ENCODE data around the gene IRGQ. TPM values are rescaled to one million over a fixed set of nuclear protein-coding genes. Genes with fewer than 3 reads are reported as not detected.

Gene IRGQ
- polyA plus RNA-seq, 1 donor from 2014 or later: 156 TPM

DNA sequence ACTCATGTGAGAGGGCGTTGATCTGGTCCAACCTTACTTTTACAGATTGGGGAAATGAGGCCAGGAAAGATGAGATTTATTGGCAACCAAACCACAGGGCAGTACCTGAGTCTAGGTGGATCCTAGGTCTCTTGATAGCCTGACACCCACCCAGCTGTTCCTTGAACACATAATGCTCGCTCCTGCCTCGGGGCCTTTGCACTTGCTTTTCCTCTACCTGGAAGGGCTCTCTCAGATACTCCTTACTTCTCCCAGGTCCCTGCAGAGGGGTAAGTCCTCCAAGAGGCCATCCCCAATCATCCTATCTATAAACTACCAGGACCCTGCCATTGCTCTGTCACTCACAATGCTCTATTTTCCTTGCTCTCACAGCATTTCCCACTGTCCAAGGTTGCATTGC, 55.6 kb downstream of the IRGQ start:
- H3K36me3 ChIP-seq (ENCODE audit: insufficient read depth, low read length): peaks cover 12% of the 10 kb centered on the region
- H2AFZ ChIP-seq (ENCODE audit: low read depth, low read length): no peak overlapping the region
- H3K4me2 ChIP-seq (ENCODE audit: low read length): no peak overlapping the region

DNA sequence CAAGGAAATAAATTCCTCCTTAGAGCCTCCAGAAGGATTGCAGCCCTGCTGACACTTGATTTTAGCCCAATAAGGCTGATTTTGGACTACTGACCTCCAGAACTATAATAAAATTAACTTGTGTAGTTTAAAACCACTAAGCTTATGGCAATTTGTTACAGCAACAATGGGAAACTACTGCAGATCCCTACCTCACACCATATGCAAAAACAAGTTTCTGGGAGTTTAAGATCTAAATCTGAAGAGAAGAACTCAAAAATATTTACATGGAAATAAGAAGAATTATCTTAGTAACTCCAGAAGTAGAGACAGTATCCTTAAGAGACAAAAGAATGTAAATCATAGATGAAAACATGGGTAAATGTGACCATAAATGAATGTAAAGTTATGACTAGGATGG, 57.0 kb downstream of the IRGQ start:
- no peaks in the 10 kb centered on the region for H3K27me3 ChIP-seq (ENCODE audit: insufficient read depth, low read depth, low read length)
- no peak overlapping the region for H3K4me2 ChIP-seq (ENCODE audit: low read length)
- H3K27ac ChIP-seq (ENCODE audit: low read length): no peak overlapping the region
- no peaks in the 10 kb centered on the region for H4K20me1 ChIP-seq (ENCODE audit: insufficient read depth)
- peaks cover 12% of the 10 kb centered on the region for H3K36me3 ChIP-seq (ENCODE audit: insufficient read depth, low read length)
- no peaks in the 10 kb centered on the region for H3F3A ChIP-seq (ENCODE audit: insufficient read depth, low read length, poor library complexity, severe bottlenecking)
- peaks cover 4% of the 10 kb centered on the region for H3K9me3 ChIP-seq (ENCODE audit: low read length)
- H3K79me2 ChIP-seq (replicated peaks; ENCODE audit: insufficient read depth, low read length): no peaks in the 10 kb centered on the region
- H2AFZ ChIP-seq (ENCODE audit: low read depth, low read length): no peak overlapping the region
- TF ChIP-seq EP300 (conservative IDR thresholded peaks at IDR 0.05; ENCODE audit: poor library complexity, severe bottlenecking) (no peak), EZH2 (IDR thresholded peaks at IDR 0.05; ENCODE audit: borderline replicate concordance, insufficient read depth, low read length, poor library complexity, severe bottlenecking) (no peak), MXI1 (conservative IDR thresholded peaks at IDR 0.05; ENCODE audit: poor library complexity, severe bottlenecking) (no peak), POLR2AphosphoS5 (IDR thresholded peaks at IDR 0.05) (no peak), TAF1 (IDR thresholded peaks at IDR 0.05; ENCODE audit: low read depth) (no peak), SMC3 (conservative IDR thresholded peaks at IDR 0.05; ENCODE audit: poor library complexity) (no peak), CTCF (IDR thresholded peaks at IDR 0.05; ENCODE audit: poor library complexity, severe bottlenecking) (no peak), RAD21 (conservative IDR thresholded peaks at IDR 0.05) (no peak)
- TF ChIP-seq, protein P1, sequence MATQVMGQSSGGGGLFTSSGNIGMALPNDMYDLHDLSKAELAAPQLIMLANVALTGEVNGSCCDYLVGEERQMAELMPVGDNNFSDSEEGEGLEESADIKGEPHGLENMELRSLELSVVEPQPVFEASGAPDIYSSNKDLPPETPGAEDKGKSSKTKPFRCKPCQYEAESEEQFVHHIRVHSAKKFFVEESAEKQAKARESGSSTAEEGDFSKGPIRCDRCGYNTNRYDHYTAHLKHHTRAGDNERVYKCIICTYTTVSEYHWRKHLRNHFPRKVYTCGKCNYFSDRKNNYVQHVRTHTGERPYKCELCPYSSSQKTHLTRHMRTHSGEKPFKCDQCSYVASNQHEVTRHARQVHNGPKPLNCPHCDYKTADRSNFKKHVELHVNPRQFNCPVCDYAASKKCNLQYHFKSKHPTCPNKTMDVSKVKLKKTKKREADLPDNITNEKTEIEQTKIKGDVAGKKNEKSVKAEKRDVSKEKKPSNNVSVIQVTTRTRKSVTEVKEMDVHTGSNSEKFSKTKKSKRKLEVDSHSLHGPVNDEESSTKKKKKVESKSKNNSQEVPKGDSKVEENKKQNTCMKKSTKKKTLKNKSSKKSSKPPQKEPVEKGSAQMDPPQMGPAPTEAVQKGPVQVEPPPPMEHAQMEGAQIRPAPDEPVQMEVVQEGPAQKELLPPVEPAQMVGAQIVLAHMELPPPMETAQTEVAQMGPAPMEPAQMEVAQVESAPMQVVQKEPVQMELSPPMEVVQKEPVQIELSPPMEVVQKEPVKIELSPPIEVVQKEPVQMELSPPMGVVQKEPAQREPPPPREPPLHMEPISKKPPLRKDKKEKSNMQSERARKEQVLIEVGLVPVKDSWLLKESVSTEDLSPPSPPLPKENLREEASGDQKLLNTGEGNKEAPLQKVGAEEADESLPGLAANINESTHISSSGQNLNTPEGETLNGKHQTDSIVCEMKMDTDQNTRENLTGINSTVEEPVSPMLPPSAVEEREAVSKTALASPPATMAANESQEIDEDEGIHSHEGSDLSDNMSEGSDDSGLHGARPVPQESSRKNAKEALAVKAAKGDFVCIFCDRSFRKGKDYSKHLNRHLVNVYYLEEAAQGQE (IDR thresholded peaks at IDR 0.05; ENCODE audit: borderline replicate concordance): no peak
- H3K9me2 ChIP-seq (ENCODE audit: insufficient read depth, low read length): no peaks in the 10 kb centered on the region
- H3K4me3 ChIP-seq (ENCODE audit: low read length): no peak overlapping the region
- H3K9ac ChIP-seq (ENCODE audit: low read length): no peak overlapping the region

More for the DNA sequence above, 55.6 kb downstream of the IRGQ start:
- no peaks in the 10 kb centered on the region for H4K20me1 ChIP-seq (ENCODE audit: insufficient read depth)
- no peaks in the 10 kb centered on the region for H3F3A ChIP-seq (ENCODE audit: insufficient read depth, low read length, poor library complexity, severe bottlenecking)
- no peak overlapping the region for H3K9ac ChIP-seq (ENCODE audit: low read length)
- no peak overlapping the region for H3K4me3 ChIP-seq (ENCODE audit: low read length)
- H3K79me2 ChIP-seq (replicated peaks; ENCODE audit: insufficient read depth, low read length): no peaks in the 10 kb centered on the region
- no peaks in the 10 kb centered on the region for H3K27me3 ChIP-seq (ENCODE audit: insufficient read depth, low read depth, low read length)
- no peaks in the 10 kb centered on the region for H3K9me2 ChIP-seq (ENCODE audit: insufficient read depth, low read length)
- TF ChIP-seq POLR2AphosphoS5 (IDR thresholded peaks at IDR 0.05) (no peak), CTCF (IDR thresholded peaks at IDR 0.05; ENCODE audit: poor library complexity, severe bottlenecking) (no peak), EZH2 (IDR thresholded peaks at IDR 0.05; ENCODE audit: borderline replicate concordance, insufficient read depth, low read length, poor library complexity, severe bottlenecking) (no peak), TAF1 (IDR thresholded peaks at IDR 0.05; ENCODE audit: low read depth) (no peak), SMC3 (conservative IDR thresholded peaks at IDR 0.05; ENCODE audit: poor library complexity) (no peak)
- TF ChIP-seq, protein P1 (IDR thresholded peaks at IDR 0.05; ENCODE audit: borderline replicate concordance): no peak
- no peak overlapping the region for H3K27ac ChIP-seq (ENCODE audit: low read length)
- peaks cover 4% of the 10 kb centered on the region for H3K9me3 ChIP-seq (ENCODE audit: low read length)
